Mucosa of stomach (tissue), 1 donor: Measurements from ENCODE around the gene ZFP92.
"Not testable (repeated sequence)": the region's sequence is repeated elsewhere in the genome, so short reads cannot be mapped to it uniquely, and the experiment has no call there.

Experiments used
- H3K27me3 ChIP-seq: one replicate; pipeline ENCODE4 v1.7.0; 2013; ENCODE audit warnings: mild to moderate bottlenecking, low read length; ENCODE audit not compliant: control insufficient read depth, insufficient read depth
- H3K36me3 ChIP-seq: one replicate; pipeline ENCODE4 v1.7.0; 2013; ENCODE audit warnings: low read length; ENCODE audit not compliant: control insufficient read depth, insufficient read depth
- H3K4me1 ChIP-seq: one replicate; pipeline ENCODE4 v1.7.0; 2013; ENCODE audit warnings: mild to moderate bottlenecking, low read length; ENCODE audit not compliant: control insufficient read depth, insufficient read depth
- H3K4me3 ChIP-seq: one replicate; pipeline ENCODE4 v1.7.0; 2013; ENCODE audit warnings: low read length
- H3K9ac ChIP-seq: one replicate; pipeline ENCODE4 v1.7.0; 2013; ENCODE audit warnings: mild to moderate bottlenecking, low read length, moderate library complexity
- H3K9me3 ChIP-seq: one replicate; pipeline ENCODE4 v1.7.0; 2013; ENCODE audit warnings: mild to moderate bottlenecking, low read length, moderate library complexity; ENCODE audit not compliant: control insufficient read depth
- donor health status: Pancreatic carcinoma.

Gene ZFP92

DNA sequence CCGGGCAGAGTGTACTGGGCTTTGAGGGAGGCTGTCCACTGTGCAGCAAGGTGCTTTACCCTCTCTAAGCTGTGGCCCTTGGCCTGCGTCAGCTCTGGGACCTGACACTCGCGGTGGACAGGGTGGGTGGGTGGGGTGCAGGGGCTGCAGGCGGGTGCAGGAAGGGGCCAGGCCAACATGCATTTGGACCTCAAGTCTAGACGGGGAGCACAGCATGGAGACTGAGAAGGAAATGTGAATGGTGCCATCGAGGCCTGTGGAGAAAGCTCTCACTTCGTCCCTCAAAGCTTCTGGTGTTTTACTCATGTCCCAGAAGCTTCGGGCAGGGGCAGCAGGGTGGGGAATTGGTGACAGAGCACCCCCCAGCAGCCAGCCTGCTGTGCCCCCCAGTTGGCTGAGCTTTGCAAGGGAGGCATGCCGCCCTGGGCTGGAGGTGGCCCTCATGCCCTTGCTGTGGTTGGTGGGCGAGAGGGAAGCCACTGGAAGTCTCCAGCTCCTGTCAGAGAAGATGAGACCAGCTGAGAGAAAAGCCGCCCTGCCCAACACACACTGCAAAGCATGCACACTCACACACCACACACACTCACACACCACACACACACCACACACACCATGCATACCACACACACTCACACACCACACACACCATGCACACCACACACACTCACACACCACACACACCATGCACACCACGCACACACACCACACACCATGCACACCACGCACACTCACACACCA is 22.4 kb upstream of the ZFP92 start:
- H3K9ac ChIP-seq = no peak overlapping the region
- H3K9me3 ChIP-seq = no peaks in the 10 kb centered on the region

DNA sequence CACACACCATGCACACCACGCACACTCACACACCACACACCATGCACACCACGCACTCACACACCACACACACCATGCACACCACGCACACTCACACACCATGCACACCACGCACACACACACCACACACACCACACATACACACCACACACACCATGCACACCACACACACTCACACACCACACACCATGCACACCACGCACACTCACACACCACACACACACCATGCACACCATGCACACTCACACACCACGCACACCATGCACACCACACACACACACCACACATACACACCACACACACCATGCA is 21.9 kb upstream of the ZFP92 start:
- not testable (repeated sequence) for H3K9ac ChIP-seq, H3K9me3 ChIP-seq, H3K27me3 ChIP-seq, H3K4me3 ChIP-seq, H3K4me1 ChIP-seq, H3K36me3 ChIP-seq

More for the DNA sequence above, 22.4 kb upstream of the ZFP92 start:
- Histone ChIP-seq H3K4me1 (no peaks in the 10 kb centered on the region), H3K4me3 (no peak overlapping the region), H3K36me3 (no peaks in the 10 kb centered on the region), H3K27me3 (no peaks in the 10 kb centered on the region)

GRCh38 chrX:153392642-153393321 is 18.5 kb upstream of the ZFP92 start:
- no peaks in the 10 kb centered on the region for H3K4me1 ChIP-seq
- no peak overlapping the region for H3K9ac ChIP-seq
- no peaks in the 10 kb centered on the region for H3K36me3 ChIP-seq
- no peaks in the 10 kb centered on the region for H3K9me3 ChIP-seq
- H3K4me3 ChIP-seq = no peak overlapping the region
- no peaks in the 10 kb centered on the region for H3K27me3 ChIP-seq

DNA sequence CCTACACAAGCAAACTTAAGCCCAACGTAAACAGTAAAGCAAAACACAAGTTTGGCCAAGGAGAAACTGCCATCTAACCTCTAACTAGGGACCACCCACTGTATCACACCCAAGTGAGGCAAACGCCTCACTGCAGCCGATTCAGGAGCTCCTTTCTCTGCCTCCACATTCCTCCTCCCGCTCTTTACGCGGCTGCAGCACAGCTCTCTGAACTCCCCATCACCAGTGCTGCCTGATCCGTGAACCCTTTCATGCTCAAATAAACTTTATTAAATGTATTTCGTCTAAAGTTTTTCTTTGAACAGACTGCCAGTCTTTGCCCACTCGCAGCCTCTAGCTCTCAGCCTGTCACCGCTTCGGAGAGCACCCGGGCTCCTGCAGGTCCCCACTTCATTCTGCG is 16.7 kb upstream of the ZFP92 start:
- Histone ChIP-seq H3K36me3 (no peaks in the 10 kb centered on the region), H3K9me3 (no peaks in the 10 kb centered on the region), H3K4me3 (no peak overlapping the region), H3K9ac (no peak overlapping the region), H3K27me3 (no peaks in the 10 kb centered on the region), H3K4me1 (no peaks in the 10 kb centered on the region)

- no peaks in the 10 kb centered on the region for H3K9me3 ChIP-seq
- H3K4me3 ChIP-seq = no peak overlapping the region
- H3K9ac ChIP-seq = no peak overlapping the region
- no peaks in the 10 kb centered on the region for H3K36me3 ChIP-seq
- no peaks in the 10 kb centered on the region for H3K4me1 ChIP-seq
- H3K27me3 ChIP-seq = no peaks in the 10 kb centered on the region
These were observed 15.5 kb upstream of the ZFP92 start for GRCh38 chrX:153395613-153396319.

- Histone ChIP-seq H3K9me3 (no peaks in the 10 kb centered on the region), H3K9ac (no peak overlapping the region), H3K4me1 (no peaks in the 10 kb centered on the region), H3K36me3 (no peaks in the 10 kb centered on the region), H3K27me3 (no peaks in the 10 kb centered on the region), H3K4me3 (no peak overlapping the region)
These were observed 14.7 kb upstream of the ZFP92 start for GRCh38 chrX:153396320-153397195.

- Histone ChIP-seq H3K36me3 (no peaks in the 10 kb centered on the region), H3K4me1 (no peaks in the 10 kb centered on the region), H3K27me3 (no peaks in the 10 kb centered on the region), H3K4me3 (no peak overlapping the region), H3K9me3 (no peaks in the 10 kb centered on the region), H3K9ac (no peak overlapping the region)
These were observed 13.9 kb upstream of the ZFP92 start for GRCh38 chrX:153397256-153397960.

DNA sequence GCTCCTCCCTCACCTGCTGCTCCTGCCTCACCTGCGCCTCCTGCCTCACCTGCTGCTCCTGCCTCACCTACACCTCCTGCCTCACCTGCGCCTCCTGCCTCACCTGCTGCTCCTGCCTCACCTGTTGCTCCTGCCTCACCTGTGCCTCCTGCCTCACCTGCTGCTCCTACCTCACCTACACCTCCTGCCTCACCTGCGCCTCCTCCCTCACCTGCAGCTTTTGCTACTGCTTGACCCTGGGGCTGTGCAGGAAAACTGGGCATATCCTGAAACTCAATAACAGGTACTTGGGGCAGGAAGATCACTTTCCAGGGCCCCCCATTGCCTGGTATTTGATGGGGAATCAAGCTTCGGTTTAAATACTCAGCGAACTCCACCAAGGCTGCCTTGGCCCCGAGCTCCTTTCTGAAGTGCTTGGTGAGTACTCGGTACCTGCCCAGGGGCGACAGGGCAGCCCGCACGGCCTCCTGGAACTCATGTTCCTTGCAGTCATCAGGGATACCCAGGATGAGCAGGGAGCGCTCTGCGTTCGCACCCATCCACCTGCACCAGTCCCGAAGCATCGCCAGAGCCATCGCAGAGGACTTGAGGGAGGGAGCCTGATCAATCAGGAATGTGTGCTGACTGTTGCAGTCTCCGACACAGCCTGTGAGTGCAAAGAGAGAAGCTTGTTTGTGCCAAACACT is 12.9 kb upstream of the ZFP92 start:
- no peaks in the 10 kb centered on the region for H3K9me3 ChIP-seq
- no peaks in the 10 kb centered on the region for H3K36me3 ChIP-seq
- no peak overlapping the region for H3K9ac ChIP-seq
- no peak overlapping the region for H3K4me3 ChIP-seq
- H3K4me1 ChIP-seq = no peaks in the 10 kb centered on the region
- no peaks in the 10 kb centered on the region for H3K27me3 ChIP-seq

DNA sequence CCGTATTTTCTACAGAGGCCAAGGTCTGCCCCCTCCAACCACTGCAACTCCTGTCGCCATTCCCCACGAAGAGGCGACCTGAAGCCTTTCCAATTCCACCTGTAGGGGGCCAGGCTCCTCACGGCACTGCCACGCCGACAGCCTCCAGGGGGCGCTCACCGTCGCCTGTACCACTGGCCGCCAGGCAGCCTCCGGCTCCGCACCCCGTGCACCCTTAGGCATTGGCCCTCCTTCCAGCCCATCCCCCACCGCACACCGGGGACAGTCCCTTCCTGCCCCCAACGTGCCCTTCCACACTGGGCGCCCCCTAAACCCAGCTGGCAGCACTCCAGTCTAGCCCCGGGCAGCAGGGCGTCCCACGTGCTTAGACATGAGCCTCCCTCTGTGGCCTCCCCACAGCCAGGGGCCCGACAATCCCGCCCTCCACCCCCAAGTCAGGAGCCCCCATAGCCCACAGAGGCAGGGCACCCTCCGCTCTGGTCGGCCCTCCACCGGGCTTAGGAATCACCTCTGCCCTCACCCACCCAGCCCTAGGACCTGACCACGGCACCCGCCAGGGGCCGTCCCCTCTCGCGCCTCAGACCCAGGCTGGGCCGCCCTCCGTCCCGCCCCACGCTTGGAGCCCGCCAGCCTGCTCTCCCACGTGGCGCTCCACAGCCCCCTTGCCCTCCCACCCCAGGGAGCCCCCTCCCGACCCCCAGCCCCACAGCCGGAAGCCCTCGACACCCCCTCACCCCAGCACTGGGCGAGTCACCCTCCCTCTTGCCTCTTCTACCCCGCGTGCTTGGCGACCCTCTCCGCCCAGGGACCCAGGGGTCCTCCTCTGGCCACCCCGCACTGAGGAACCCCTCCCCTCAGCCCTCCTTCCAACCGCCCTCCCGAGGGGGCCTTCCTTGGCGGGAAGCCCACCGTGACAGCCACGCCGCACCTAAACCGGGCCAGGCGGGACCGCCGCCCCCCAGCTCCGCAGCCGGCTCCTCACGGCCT is 10.8 kb upstream of the ZFP92 start:
- Histone ChIP-seq H3K9me3 (no peaks in the 10 kb centered on the region), H3K4me1 (no peaks in the 10 kb centered on the region), H3K9ac (no peak overlapping the region), H3K36me3 (no peaks in the 10 kb centered on the region), H3K4me3 (no peak overlapping the region), H3K27me3 (no peaks in the 10 kb centered on the region)

- no peaks in the 10 kb centered on the region for H3K4me1 ChIP-seq
- H3K9me3 ChIP-seq = no peaks in the 10 kb centered on the region
- no peak within 1 kb of the TSS for H3K9ac ChIP-seq
- H3K27me3 ChIP-seq = no peaks in the 10 kb centered on the region
- no peaks in the 10 kb centered on the region for H3K36me3 ChIP-seq
- no peak within 1 kb of the TSS for H3K4me3 ChIP-seq
These were observed 10.0 kb upstream of the ZFP92 start, which contains the start of gene PNMA6E for GRCh38 chrX:153401133-153401764. TSS of gene PNMA6E (minus strand) at chrX:153401350. CDS start at chrX:153398849, 2,501 bp downstream.
